Measurements from ENCODE around the gene SLC10A1. TPM values are rescaled to one million over a fixed set of nuclear protein-coding genes. Genes with fewer than 3 reads are reported as not detected.

SLC10A1 gene
- polyA plus RNA-seq, 1 experiment = not detected

- ChIA-PET POLR2A (no interaction called here), CTCF (no interaction called here)
- no peak for DNase-seq (ENCODE audit: low read depth, low spot score)
- Histone ChIP-seq H3K4me3 (ENCODE audit: low read depth, low read length) (no peak overlapping the region), H3K27ac (ENCODE audit: low read depth, low read length) (no peak overlapping the region), H3K9me3 (ENCODE audit: control insufficient read depth, insufficient read depth, low read length) (no peaks in the 10 kb centered on the region), H3K27me3 (ENCODE audit: control insufficient read depth, insufficient read depth, low read length) (peaks cover 29% of the 10 kb centered on the region)
- TF ChIP-seq CTCF (IDR thresholded peaks at IDR 0.05; ENCODE audit: low read depth, low read length) = no peak
These were observed 45.8 kb upstream of the SLC10A1 start for GRCh38 chr14:69842686-69843420.

GRCh38 chr14:69841656-69842055 lies 44.6 kb upstream of the SLC10A1 start:
- peaks cover 26% of the 10 kb centered on the region for H3K27me3 ChIP-seq (ENCODE audit: control insufficient read depth, insufficient read depth, low read length)
- ChIA-PET CTCF (no interaction called here), POLR2A (no interaction called here)
- no peak for TF ChIP-seq CTCF (IDR thresholded peaks at IDR 0.05; ENCODE audit: low read depth, low read length)
- no peak overlapping the region for H3K27ac ChIP-seq (ENCODE audit: low read depth, low read length)
- no peak for DNase-seq (ENCODE audit: low read depth, low spot score)
- no peak overlapping the region for H3K4me3 ChIP-seq (ENCODE audit: low read depth, low read length)
- no peaks in the 10 kb centered on the region for H3K9me3 ChIP-seq (ENCODE audit: control insufficient read depth, insufficient read depth, low read length)

- Histone ChIP-seq H3K9me3 (ENCODE audit: control insufficient read depth, insufficient read depth, low read length) (no peaks in the 10 kb centered on the region), H3K4me3 (ENCODE audit: low read depth, low read length) (no peak overlapping the region), H3K27ac (ENCODE audit: low read depth, low read length) (no peak overlapping the region), H3K27me3 (ENCODE audit: control insufficient read depth, insufficient read depth, low read length) (peaks cover 23% of the 10 kb centered on the region)
- ChIA-PET POLR2A (no interaction called here), CTCF (no interaction called here)
- DNase-seq (ENCODE audit: low read depth, low spot score) = no peak
- no peak for TF ChIP-seq CTCF (IDR thresholded peaks at IDR 0.05; ENCODE audit: low read depth, low read length)
These were observed 42.6 kb upstream of the SLC10A1 start for GRCh38 chr14:69839661-69840060.

GRCh38 chr14:69838881-69839416 lies 41.9 kb upstream of the SLC10A1 start:
- no peak for TF ChIP-seq CTCF (IDR thresholded peaks at IDR 0.05; ENCODE audit: low read depth, low read length)
- Histone ChIP-seq H3K27ac (ENCODE audit: low read depth, low read length) (no peak overlapping the region), H3K4me3 (ENCODE audit: low read depth, low read length) (no peak overlapping the region), H3K9me3 (ENCODE audit: control insufficient read depth, insufficient read depth, low read length) (no peaks in the 10 kb centered on the region), H3K27me3 (ENCODE audit: control insufficient read depth, insufficient read depth, low read length) (peaks cover 23% of the 10 kb centered on the region)
- DNase-seq (ENCODE audit: low read depth, low spot score) = no peak
- POLR2A ChIA-PET = no interaction called here
- CTCF ChIA-PET = no interaction called here

GRCh38 chr14:69828879-69829278 lies 31.8 kb upstream of the SLC10A1 start:
- POLR2A ChIA-PET = no interaction called here
- TF ChIP-seq CTCF (IDR thresholded peaks at IDR 0.05; ENCODE audit: low read depth, low read length) = no peak
- DNase-seq (ENCODE audit: low read depth, low spot score) = no peak

More at GRCh38 chr14:69828879-69829278, 31.8 kb upstream of the SLC10A1 start:
- H3K9me3 ChIP-seq (ENCODE audit: control insufficient read depth, insufficient read depth, low read length) = no peaks in the 10 kb centered on the region
- CTCF ChIA-PET = interaction anchor here (1.0 to 1.4 kb wide), 3 partner anchors 184 to 199 kb away, joined by 3 to 4 read pairs (median 3); no protein-coding TSS in a partner anchor
- peaks cover 6% of the 10 kb centered on the region for H3K27me3 ChIP-seq (ENCODE audit: control insufficient read depth, insufficient read depth, low read length)
- H3K4me3 ChIP-seq (ENCODE audit: low read depth, low read length) = no peak overlapping the region
- H3K27ac ChIP-seq (ENCODE audit: low read depth, low read length) = no peak overlapping the region
